Smooth muscle cell (in vitro differentiated cells): ENCODE data around the gene PHF21B. TPM values are rescaled to one million over a fixed set of nuclear protein-coding genes. Genes with fewer than 3 reads are reported as not detected.

ENCODE experiments used
- DNase-seq: peaks from one replicate; lab custom pipeline; 2025; ENCODE audit not compliant: unreplicated experiment; lab: John Stamatoyannopoulos, UW
- H2AFZ ChIP-seq: fragments of 200-600 bp; sonication (generic); 2 replicates; pipeline ENCODE4 v1.6.0; 2016; ENCODE audit warnings: antibody characterized with exemption, low read depth, mild to moderate bottlenecking
- H3F3A ChIP-seq: fragments of 200-600 bp; sonication (generic); 2 replicates; pipeline ENCODE4 v1.6.0; 2017; ENCODE audit warnings: antibody characterized with exemption, low read depth
- H3K27ac ChIP-seq: fragments of 200-600 bp; sonication (generic); 2 replicates; pipeline ENCODE4 v1.5.1; 2016; ENCODE audit warnings: low read depth, mild to moderate bottlenecking
- H3K27me3 ChIP-seq: fragments of 200-600 bp; sonication (generic); 2 replicates; pipeline ENCODE4 v1.6.1; 2016; ENCODE audit warnings: low read depth, mild to moderate bottlenecking
- H3K36me3 ChIP-seq: fragments of 200-600 bp; sonication (generic); 2 replicates; pipeline ENCODE4 v1.5.1; 2016; ENCODE audit warnings: low read depth
- H3K4me1 ChIP-seq: fragments of 200-600 bp; sonication (generic); 2 replicates; pipeline ENCODE4 v1.5.1; 2016; ENCODE audit warnings: low read depth
- H3K4me2 ChIP-seq: fragments of 200-600 bp; sonication (generic); 2 replicates; pipeline ENCODE4 v1.6.0; 2016; ENCODE audit warnings: mild to moderate bottlenecking
- H3K4me3 ChIP-seq: fragments of 200-600 bp; sonication (generic); 2 replicates; pipeline ENCODE4 v1.5.1; 2016; ENCODE audit warnings: mild to moderate bottlenecking
- H3K79me2 ChIP-seq: fragments of 200-600 bp; sonication (generic); 2 replicates; pipeline ENCODE4 v1.6.0; 2016; ENCODE audit warnings: low read depth, mild to moderate bottlenecking
- H3K9ac ChIP-seq: fragments of 200-600 bp; sonication (generic); 2 replicates; pipeline ENCODE4 v1.6.0; 2016; ENCODE audit warnings: low read depth
- H3K9me3 ChIP-seq: fragments of 200-600 bp; sonication (generic); replicated peaks from 2 replicates; pipeline ENCODE4 v1.5.1; 2016; ENCODE audit warnings: low read depth
- H4K20me1 ChIP-seq: fragments of 200-600 bp; sonication (generic); 2 replicates; pipeline ENCODE4 v1.6.0; 2016; ENCODE audit warnings: low read depth
- WGBS: methylation state at CpG from one replicate; pipeline ENCODE4 v1.1.7; 2016; ENCODE audit warnings: low lambda C conversion rate; 5-methylcytosine and 5-hydroxymethylcytosine counted together
- polyA plus RNA-seq: library from polyadenylated mRNA; unstranded; fragments of >200 nt; fragmentation: Nextera tagmentation; extraction: Ambion mirVana; gene quantifications from 2 replicates; pipeline ENCODE4 v1.2.1, GENCODE V29; 2016
- total RNA-seq: library from RNA; depleted of rRNA; stranded (reverse); fragments of >200 nt; gene quantifications from 2 replicates; pipeline ENCODE4 v1.2.3, GENCODE V29; 2014
- TF ChIP-seq, protein P1 (sequence below): fragments of 200-600 bp; sonication (generic); IDR thresholded peaks from 2 replicates; pipeline ENCODE4 v1.5.1; 2017; ENCODE audit warnings: borderline replicate concordance, mild to moderate bottlenecking, antibody characterized with exemption; ENCODE audit not compliant: insufficient read depth, poor library complexity, severe bottlenecking

Gene PHF21B
- total and polyA plus RNA-seq, 2 experiments from 2014 or later, result 0.13 TPM

DNA sequence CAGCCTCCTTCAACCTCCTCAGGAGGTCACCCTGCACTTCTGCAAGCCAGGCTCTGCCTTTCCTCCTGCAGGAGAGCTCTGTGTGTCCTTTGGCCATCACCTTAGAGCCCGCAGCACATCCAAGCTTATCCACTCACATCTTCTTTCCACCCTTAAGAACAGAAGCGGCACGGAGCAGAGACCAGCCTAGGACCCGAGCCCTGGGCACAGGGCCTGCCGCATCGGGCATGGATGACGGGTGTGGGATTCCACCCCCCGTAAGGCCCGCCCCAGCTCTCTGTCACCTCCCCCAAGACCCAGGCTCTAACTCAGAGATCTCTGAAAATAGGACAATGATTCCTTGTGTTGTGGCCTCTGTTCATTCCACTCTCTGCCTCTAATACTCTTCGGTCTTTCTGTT, 42.1 kb upstream of the PHF21B start:
- Histone ChIP-seq H3F3A (no peaks in the 10 kb centered on the region), H3K4me3 (no peak overlapping the region), H3K4me1 (no peaks in the 10 kb centered on the region), H2AFZ (no peak overlapping the region), H3K79me2 (no peaks in the 10 kb centered on the region), H3K27ac (no peak overlapping the region), H3K4me2 (no peak overlapping the region), H3K27me3 (peaks cover 20% of the 10 kb centered on the region), H3K9me3 (no peaks in the 10 kb centered on the region), H3K36me3 (no peaks in the 10 kb centered on the region), H3K9ac (no peak overlapping the region), H4K20me1 (no peaks in the 10 kb centered on the region)
- DNase-seq, result no peak
- TF ChIP-seq, protein P1, sequence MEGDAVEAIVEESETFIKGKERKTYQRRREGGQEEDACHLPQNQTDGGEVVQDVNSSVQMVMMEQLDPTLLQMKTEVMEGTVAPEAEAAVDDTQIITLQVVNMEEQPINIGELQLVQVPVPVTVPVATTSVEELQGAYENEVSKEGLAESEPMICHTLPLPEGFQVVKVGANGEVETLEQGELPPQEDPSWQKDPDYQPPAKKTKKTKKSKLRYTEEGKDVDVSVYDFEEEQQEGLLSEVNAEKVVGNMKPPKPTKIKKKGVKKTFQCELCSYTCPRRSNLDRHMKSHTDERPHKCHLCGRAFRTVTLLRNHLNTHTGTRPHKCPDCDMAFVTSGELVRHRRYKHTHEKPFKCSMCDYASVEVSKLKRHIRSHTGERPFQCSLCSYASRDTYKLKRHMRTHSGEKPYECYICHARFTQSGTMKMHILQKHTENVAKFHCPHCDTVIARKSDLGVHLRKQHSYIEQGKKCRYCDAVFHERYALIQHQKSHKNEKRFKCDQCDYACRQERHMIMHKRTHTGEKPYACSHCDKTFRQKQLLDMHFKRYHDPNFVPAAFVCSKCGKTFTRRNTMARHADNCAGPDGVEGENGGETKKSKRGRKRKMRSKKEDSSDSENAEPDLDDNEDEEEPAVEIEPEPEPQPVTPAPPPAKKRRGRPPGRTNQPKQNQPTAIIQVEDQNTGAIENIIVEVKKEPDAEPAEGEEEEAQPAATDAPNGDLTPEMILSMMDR, result no peak
- 85% methylated on average over 10 of the region's 10 CpGs for WGBS

DNA sequence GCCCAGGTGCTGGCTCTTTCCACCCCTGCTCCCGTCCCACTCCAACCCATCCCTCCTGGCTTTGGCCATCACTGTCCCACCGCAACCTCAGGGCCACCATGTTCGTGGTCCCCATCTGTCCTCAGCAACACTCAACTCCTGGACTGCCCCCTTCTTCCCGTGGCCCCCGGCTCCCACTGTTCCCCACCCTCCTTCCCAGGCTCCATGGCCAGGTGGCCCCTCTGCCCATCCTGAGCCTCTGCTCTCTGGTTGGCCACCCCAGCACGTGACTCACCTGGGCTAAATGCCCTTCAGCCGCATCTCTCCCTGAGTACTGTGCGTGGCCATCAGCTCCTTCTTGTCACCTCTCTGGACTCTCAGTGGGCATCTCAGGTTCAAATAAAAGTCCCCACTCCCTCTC, 41.6 kb upstream of the PHF21B start:
- Histone ChIP-seq H4K20me1 (no peaks in the 10 kb centered on the region), H3K4me3 (no peak overlapping the region), H3F3A (no peaks in the 10 kb centered on the region), H3K27ac (no peak overlapping the region), H3K9ac (no peak overlapping the region), H3K79me2 (no peaks in the 10 kb centered on the region), H3K4me2 (no peak overlapping the region), H3K4me1 (no peaks in the 10 kb centered on the region), H3K36me3 (no peaks in the 10 kb centered on the region), H3K9me3 (no peaks in the 10 kb centered on the region), H3K27me3 (peaks cover 20% of the 10 kb centered on the region), H2AFZ (no peak overlapping the region)
- WGBS, result 87% methylated on average over 8 of the region's 8 CpGs
- DNase-seq, result no peak
- TF ChIP-seq, protein P1, result no peak

DNA sequence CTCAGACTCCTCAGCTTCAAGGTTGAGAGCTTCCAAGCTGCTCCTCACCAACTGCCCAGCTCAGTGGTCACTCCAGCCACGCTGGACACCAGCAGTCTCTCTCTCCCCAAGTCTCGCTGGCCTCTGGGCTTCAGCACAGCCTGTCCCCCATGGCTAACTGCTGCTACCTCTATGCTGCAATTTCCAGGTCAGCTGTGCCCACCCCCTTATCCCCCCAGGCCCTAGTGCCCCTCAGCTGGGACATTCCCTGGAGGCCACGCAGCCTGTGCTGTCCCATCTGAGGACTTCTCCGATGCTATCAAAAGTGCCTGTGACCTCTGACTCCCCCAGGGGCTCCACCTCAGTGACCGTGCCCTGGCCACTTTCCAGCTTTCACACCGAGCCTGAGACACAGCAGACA, 37.5 kb upstream of the PHF21B start:
- Histone ChIP-seq H3K4me2 (no peak overlapping the region), H3K9me3 (no peaks in the 10 kb centered on the region), H2AFZ (no peak overlapping the region), H3K27me3 (peaks cover 20% of the 10 kb centered on the region), H3K4me1 (no peaks in the 10 kb centered on the region), H3K4me3 (no peak overlapping the region), H4K20me1 (no peaks in the 10 kb centered on the region), H3F3A (no peaks in the 10 kb centered on the region), H3K9ac (no peak overlapping the region), H3K36me3 (no peaks in the 10 kb centered on the region), H3K79me2 (no peaks in the 10 kb centered on the region), H3K27ac (no peak overlapping the region)
- TF ChIP-seq, protein P1, result no peak
- no peak for DNase-seq
- WGBS, result 83% methylated on average over 6 of the region's 6 CpGs

DNA sequence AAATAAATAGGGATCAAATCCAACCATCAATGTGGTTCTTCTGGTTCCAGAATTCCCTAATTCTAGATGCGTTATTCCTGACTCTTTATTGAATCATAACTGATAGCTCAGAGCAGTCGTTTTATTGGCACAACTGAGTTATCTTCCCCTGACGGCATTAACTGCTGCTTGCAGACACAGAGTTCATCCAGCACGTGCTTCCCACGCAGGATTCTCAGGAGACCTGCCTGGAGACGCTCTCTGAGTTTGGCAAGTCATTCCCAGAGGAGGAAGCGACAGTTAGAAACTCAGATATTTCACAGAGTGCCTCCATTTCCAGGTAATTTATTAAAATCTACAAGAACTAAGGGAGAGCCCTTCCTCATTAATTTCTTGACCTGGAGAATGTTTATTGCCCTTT, 35.4 kb upstream of the PHF21B start:
- H3K9me3 ChIP-seq, result no peaks in the 10 kb centered on the region
- H3F3A ChIP-seq, result no peaks in the 10 kb centered on the region
- no peak overlapping the region for H3K4me2 ChIP-seq
- WGBS, result 74% methylated on average over 7 of the region's 7 CpGs
- peaks cover 12% of the 10 kb centered on the region for H3K27me3 ChIP-seq
- H3K4me3 ChIP-seq, result no peak overlapping the region
- no peak overlapping the region for H3K27ac ChIP-seq
- DNase-seq, result no peak
- no peaks in the 10 kb centered on the region for H3K4me1 ChIP-seq
- H2AFZ ChIP-seq, result no peak overlapping the region
- TF ChIP-seq, protein P1, result no peak
- no peaks in the 10 kb centered on the region for H3K79me2 ChIP-seq
- H4K20me1 ChIP-seq, result no peaks in the 10 kb centered on the region
- no peak overlapping the region for H3K9ac ChIP-seq
- H3K36me3 ChIP-seq, result no peaks in the 10 kb centered on the region
